ENCODE results near the gene THAP3.

THAP3 gene

DNA sequence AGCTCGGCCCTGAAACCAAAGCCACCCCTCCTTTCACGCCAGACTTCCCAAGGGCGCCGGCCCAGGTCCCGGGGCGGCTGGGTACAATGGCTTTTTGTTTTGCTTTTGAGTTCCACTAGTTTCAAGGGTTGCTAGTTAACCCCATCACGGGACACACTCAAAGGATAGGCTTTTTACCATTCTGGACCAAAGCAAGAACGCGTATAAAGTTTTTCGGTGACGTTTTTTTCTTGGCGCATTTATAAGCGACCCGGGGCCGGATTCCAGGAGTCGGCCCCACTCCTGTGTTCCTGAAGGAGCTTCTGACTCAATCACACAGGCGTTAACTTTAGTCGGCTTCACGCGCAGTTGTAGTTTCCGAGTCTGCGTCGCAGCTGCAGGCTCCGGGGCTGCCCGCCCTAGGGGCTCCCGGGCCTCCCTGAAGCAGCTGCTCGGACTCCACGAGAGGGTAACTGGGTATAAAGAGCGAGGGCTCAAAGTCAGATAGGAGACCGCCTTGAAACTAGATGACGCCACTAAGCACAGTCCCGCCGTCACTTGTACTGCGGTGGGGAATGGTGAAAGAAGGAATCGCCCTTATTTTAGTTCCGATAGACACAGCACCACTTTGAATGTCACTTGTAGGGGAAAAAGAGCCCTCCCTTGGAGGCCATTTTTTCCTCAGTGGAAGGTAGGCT lies 21.3 kb upstream of the THAP3 start:
- peaks cover 7% of the 10 kb centered on the region for H3K36me3 ChIP-seq (ENCODE audit: control insufficient read depth, insufficient read depth, low read length)
- peaks cover 31% of the 10 kb centered on the region for H3K4me1 ChIP-seq (ENCODE audit: control insufficient read depth, insufficient read depth, low read length)
- peak overlapping the region; percentile 100 for H3K27ac ChIP-seq (ENCODE audit: low read depth, low read length)
- peak overlapping the region; percentile 82 for H3K9ac ChIP-seq (ENCODE audit: low read length)
- H3K27me3 ChIP-seq (ENCODE audit: control insufficient read depth, insufficient read depth, low read length) = no peaks in the 10 kb centered on the region
- H3K4me3 ChIP-seq (ENCODE audit: low read length) = peak overlapping the region; percentile 88

DNA sequence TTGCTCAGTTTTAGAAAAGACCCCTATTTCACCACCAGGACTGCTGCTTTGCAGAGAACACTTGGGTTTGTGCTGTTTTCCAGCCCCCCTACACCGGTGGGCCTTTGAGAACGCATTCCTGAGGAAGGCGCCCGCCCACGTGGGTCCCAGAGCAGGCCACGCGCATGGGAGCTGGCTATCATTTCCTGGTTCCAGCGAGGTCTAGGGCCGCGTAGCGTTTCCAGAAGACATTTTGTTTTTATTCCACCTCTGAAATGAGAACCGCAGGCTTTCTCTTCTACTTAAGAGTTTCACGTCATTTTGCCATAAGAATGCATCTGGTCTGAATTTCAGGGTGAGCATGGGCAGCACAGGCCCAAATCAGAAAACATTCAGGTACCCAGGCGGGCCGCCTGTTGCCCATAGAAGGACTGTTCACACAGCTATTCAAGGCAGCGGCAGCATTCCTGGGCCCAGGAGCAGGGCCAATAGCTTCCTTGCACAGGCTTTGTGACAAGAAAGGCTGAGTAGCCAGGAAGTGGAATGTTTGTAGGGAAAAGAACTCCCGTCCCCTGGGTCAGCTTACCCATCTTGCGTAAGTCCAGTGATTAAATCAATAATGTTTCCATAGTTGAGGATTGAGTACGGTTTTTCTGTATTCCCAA lies 20.6 kb upstream of the THAP3 start:
- peak overlapping the region; percentile 82 for H3K9ac ChIP-seq (ENCODE audit: low read length)
- H3K4me1 ChIP-seq (ENCODE audit: control insufficient read depth, insufficient read depth, low read length) = peaks cover 29% of the 10 kb centered on the region
- peaks cover 5% of the 10 kb centered on the region for H3K36me3 ChIP-seq (ENCODE audit: control insufficient read depth, insufficient read depth, low read length)
- peak overlapping the region; percentile 88 for H3K4me3 ChIP-seq (ENCODE audit: low read length)
- H3K27me3 ChIP-seq (ENCODE audit: control insufficient read depth, insufficient read depth, low read length) = no peaks in the 10 kb centered on the region
- H3K27ac ChIP-seq (ENCODE audit: low read depth, low read length) = peak overlapping the region; percentile 100

DNA sequence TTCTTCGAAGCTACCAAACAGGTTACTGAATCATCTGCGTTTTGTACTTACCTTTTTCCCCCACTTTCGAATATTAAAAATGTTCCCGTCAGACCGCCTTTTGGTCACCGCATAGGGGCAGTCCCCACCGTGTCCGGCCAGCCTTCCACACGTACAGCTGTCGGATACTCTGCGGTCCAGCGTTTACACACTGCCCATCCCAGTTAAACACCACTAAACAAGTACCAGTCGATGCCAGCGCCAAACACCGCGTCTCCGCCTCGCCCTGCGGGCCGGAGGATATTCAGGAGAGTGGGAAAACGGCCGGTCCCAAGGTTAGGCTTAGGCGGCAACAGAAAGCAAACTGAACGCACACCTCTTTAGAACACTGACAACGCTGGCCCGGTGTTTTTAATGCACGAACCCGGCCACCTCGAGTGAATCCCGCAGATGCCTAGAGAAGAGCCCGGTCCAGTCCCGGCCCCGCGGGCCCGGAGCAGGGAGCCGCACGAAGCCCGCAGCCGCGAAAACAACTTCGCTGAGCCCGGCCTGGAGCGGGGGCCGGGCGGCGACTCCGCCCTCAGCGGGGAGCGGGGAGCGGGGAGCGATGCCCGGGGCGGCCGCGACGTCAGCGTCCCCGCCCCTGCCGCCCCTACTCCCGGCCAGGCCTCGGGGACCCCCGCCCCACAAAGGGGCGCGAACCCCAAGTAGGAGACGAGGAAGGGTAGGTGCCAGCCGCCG lies 11.9 kb upstream of the THAP3 start:
- Histone ChIP-seq H3K9ac (ENCODE audit: low read length) (peak overlapping the region; percentile 66), H3K4me1 (ENCODE audit: control insufficient read depth, insufficient read depth, low read length) (peaks cover 6% of the 10 kb centered on the region), H3K36me3 (ENCODE audit: control insufficient read depth, insufficient read depth, low read length) (no peaks in the 10 kb centered on the region)

DNA sequence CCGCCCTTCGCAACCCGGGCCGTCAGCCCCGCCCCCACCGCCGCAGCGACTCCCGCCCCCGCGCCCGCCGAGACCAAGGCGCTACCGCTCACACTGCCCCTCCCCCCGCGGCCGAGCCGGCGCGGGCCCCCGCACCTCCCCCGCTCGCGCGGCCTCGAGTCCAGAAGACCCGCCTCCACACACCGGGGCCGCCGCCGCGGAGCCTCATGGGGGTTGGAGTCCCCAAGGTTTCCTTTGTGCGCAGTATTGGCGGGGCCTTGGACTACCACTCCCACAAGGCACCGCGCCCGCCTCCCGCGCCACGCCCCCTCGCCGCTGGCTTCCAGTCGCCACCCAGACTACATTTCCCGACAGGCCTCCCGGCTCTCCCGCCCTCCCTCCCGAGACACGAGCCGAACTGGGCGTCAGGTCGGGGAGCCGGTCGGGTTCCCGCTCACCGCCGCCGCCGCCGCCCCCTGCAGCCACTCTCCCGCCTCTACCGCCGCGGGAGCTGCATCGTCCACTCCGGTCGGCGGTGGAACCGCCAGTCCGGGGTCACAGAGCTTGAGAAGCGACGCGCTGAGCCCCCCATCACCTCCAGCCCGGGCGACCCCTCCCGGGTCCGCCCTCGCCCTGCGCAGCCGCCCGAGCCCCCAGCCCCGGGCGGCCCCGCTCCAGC lies 11.2 kb upstream of the THAP3 start, which contains the start of gene PHF13:
Gene PHF13 (plus strand): TSS at position 371 of the 658 bp plus-strand sequence. CDS start 336 bp downstream, outside the sequence.
- Histone ChIP-seq H3K9ac (ENCODE audit: low read length) (peak within 1 kb of the TSS; percentile 66), H3K27me3 (ENCODE audit: control insufficient read depth, insufficient read depth, low read length) (no peaks in the 10 kb centered on the region), H3K27ac (ENCODE audit: low read depth, low read length) (peak within 1 kb of the TSS; percentile 96), H3K4me1 (ENCODE audit: control insufficient read depth, insufficient read depth, low read length) (peaks cover 6% of the 10 kb centered on the region), H3K36me3 (ENCODE audit: control insufficient read depth, insufficient read depth, low read length) (no peaks in the 10 kb centered on the region), H3K4me3 (ENCODE audit: low read length) (peak within 1 kb of the TSS; percentile 93)

More for the DNA sequence above, 11.9 kb upstream of the THAP3 start:
- Histone ChIP-seq H3K4me3 (ENCODE audit: low read length) (peak overlapping the region; percentile 93), H3K27ac (ENCODE audit: low read depth, low read length) (peak overlapping the region; percentile 96), H3K27me3 (ENCODE audit: control insufficient read depth, insufficient read depth, low read length) (no peaks in the 10 kb centered on the region)

DNA sequence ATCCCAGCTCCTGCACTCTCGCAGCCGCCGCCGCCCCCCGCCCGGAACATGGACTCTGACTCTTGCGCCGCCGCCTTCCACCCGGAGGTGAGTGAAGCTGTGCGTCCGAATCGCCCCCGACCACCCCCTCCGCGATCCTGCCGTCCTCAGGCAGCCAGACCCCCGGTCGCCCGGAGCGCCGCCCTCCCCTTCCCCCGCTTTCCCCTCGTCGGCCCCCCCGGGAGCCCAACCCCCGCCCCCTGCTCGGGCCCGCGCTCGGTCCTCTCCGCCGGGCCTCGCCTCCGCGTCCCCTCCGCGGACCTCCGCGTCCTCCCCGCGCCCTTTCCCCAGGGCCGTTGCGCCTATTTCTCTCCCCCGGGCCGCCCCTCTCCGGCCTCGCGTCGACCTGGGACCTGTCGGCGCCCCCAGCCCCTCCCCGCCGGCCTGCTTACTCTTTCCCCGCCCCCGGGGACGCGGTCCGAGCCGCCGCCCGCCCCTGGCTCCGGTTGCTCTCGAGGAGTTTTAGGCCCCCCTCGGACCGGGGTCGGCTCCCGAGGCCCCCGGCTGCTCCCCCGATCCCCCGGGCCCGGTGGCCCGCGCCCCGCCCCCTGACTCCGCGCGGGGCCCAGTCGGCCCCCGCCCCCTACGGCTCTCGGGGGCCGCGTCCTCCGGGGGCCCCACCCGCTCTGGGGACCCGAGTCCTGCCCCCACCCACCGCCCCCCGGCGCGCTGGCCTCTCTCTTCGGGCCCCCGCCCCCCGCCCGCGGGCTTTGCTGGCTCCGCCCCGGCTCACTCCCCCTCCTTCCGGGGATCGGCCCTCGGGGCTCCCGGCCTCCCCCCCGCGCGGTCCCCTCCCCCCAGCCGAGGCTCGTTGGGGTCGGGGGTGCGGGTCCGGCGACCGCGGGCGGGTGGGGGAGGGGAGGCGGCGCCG lies 10.4 kb upstream of the THAP3 start:
- no peaks in the 10 kb centered on the region for H3K27me3 ChIP-seq (ENCODE audit: control insufficient read depth, insufficient read depth, low read length)
- peak overlapping the region; percentile 21 for H3K9ac ChIP-seq (ENCODE audit: low read length)
- H3K4me3 ChIP-seq (ENCODE audit: low read length) = peak overlapping the region; percentile 75
- H3K27ac ChIP-seq (ENCODE audit: low read depth, low read length) = peak overlapping the region; percentile 92
- no peaks in the 10 kb centered on the region for H3K36me3 ChIP-seq (ENCODE audit: control insufficient read depth, insufficient read depth, low read length)
- peaks cover 6% of the 10 kb centered on the region for H3K4me1 ChIP-seq (ENCODE audit: control insufficient read depth, insufficient read depth, low read length)

DNA sequence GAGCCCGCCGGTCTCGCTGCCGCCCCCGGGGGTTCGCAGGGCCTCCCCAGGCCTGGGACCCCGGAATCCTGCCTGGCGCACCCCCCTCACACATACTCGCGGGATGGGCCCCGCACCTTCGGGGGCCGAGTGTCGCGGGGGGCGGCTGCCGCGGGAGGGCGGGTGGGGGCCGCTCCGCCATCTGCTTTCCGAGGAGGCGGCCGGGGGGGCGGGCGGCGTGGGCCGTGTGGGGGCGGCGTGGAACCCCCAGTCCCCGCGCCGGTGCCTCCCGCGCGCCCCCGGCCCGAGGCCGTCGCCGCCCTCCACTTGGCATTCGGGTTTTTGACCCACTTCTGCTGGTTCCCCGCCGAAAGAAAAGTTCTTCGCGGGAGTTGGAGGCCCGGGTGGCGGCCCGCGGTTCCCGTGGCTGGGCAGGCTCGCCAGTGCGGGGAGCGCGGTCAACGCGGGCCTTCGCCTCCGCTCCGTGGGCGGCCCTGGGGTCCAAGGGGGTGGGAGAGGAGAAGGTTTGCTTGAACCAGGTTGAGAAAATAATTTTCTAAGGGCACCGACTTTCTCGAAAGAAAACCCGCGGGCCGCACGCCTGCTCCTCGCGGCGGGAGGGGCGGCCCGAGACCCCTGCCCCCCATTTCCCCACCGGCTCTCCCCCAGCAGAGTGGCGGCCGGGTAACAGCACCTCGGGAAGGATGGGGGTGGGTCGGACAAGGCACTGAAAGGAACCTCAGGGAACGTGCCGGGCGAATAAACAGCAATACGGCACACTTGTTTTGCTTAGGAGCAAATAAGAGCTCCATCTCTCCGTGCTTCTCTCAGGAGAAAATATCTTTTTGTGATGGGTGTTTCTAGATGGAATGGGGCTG lies 9.5 kb upstream of the THAP3 start:
- Histone ChIP-seq H3K9ac (ENCODE audit: low read length) (no peak overlapping the region), H3K27ac (ENCODE audit: low read depth, low read length) (peak overlapping the region; percentile 74), H3K36me3 (ENCODE audit: control insufficient read depth, insufficient read depth, low read length) (peaks cover 5% of the 10 kb centered on the region), H3K4me1 (ENCODE audit: control insufficient read depth, insufficient read depth, low read length) (peaks cover 4% of the 10 kb centered on the region), H3K27me3 (ENCODE audit: control insufficient read depth, insufficient read depth, low read length) (no peaks in the 10 kb centered on the region), H3K4me3 (ENCODE audit: low read length) (peak overlapping the region; percentile 41)

DNA sequence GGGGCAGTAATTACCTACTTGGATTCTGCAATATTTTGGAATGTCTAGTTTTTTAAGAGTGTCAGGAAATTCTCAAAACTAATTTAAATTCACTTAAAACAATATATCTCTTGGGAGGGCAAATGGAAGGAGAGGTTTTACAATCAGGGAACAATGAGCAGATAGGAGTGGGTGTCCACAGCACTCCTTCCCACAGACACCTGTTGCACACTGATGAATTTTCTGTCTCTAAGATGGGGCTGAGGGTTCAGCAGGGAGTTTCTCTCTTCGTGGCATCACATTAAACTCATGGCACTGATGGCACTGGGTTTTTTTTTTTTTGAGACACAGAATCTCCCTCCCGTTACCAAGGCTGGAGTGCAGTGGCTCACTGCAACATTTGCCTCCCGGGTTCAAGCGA lies 5.6 kb upstream of the THAP3 start:
- Histone ChIP-seq H3K27ac (ENCODE audit: low read depth, low read length) (no peak overlapping the region), H3K4me1 (ENCODE audit: control insufficient read depth, insufficient read depth, low read length) (no peaks in the 10 kb centered on the region), H3K27me3 (ENCODE audit: control insufficient read depth, insufficient read depth, low read length) (no peaks in the 10 kb centered on the region), H3K4me3 (ENCODE audit: low read length) (no peak overlapping the region), H3K36me3 (ENCODE audit: control insufficient read depth, insufficient read depth, low read length) (peaks cover 20% of the 10 kb centered on the region), H3K9ac (ENCODE audit: low read length) (no peak overlapping the region)

DNA sequence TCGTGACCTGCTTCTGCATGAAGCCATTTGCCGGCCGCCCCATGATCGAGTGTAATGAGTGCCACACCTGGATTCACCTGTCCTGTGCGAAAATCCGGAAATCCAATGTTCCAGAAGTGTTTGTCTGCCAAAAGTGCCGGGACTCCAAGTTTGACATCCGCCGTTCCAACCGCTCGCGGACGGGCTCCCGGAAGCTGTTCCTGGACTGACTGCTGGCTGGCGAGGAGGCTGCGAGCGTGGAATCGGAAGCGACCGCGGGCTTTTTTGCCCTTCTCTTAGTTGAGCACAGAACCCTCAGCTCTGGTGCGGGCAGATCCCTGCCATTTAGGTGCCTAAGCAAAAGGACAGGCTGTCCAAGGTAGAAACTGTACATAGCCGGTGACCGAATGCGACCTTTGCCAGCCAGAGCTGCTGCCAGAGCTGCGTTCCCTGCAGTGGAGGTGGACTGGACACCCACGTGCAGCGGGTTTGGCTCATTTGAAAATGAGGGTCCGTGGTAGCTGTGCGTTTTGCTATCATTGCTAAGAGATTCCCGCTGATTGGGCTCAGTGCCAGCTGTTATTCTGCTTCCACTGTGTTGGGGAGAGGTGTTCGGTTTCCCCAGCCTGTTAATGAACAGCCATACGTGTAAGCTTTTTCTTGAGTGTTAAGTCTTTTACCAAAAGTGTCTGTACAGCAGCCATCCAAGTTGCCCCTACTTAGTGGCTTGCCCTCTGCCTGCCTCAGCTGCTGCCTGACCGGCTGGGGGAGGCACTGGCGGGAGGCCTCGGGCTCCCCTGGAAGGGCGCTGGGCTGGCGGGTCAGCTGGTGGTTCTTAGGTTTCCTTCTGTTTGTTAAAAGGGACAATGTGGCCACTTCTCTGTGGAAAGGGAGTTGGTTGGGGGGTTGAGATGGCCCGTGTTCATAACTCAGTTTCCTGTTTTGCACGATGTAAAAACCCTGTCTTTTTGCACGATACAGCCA lies 3.0 kb upstream of the THAP3 start:
- H3K4me3 ChIP-seq (ENCODE audit: low read length) = no peak overlapping the region
- peaks cover 2% of the 10 kb centered on the region for H3K4me1 ChIP-seq (ENCODE audit: control insufficient read depth, insufficient read depth, low read length)
- no peak overlapping the region for H3K27ac ChIP-seq (ENCODE audit: low read depth, low read length)
- H3K9ac ChIP-seq (ENCODE audit: low read length) = no peak overlapping the region
- H3K27me3 ChIP-seq (ENCODE audit: control insufficient read depth, insufficient read depth, low read length) = no peaks in the 10 kb centered on the region
- peaks cover 20% of the 10 kb centered on the region for H3K36me3 ChIP-seq (ENCODE audit: control insufficient read depth, insufficient read depth, low read length)

DNA sequence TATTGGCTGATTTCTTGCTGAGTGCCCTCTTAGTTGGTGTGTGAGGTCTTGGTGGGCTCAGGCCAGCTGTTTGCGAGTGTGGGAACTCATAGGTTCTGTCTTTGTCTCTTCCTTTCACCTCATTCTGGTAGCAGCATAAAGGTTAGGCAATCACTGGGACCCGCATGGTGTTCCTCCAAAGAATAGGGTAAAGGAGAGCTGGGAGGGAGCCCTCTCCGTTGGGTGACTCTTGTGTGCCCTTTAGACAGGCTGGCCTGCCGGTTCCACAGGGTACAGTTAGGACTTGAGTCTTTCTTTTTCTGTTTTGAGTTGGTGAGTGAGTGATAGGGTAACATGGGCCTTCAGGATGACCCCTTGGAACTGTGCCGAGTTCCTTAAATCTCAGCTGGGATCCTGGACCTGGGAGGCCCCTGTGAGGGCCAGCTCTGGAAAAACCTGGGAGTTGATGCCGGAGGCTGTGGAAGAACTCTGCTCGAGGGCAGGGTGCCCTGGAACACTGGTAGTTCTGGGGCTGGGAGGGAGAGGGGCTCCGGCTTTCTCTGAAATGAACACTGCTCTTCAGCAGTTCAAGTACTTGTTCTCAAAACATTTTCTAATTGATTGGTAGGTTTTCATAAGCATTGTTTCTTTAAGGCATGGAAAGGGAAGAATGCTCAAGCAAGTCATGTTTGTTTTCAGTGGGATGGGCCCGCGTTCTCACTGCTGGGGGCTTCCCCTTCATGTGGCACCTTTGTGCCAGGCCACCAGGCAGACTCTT lies 2.1 kb upstream of the THAP3 start:
- Histone ChIP-seq H3K36me3 (ENCODE audit: control insufficient read depth, insufficient read depth, low read length) (peaks cover 21% of the 10 kb centered on the region), H3K4me1 (ENCODE audit: control insufficient read depth, insufficient read depth, low read length) (peaks cover 2% of the 10 kb centered on the region), H3K27ac (ENCODE audit: low read depth, low read length) (no peak overlapping the region)

More for the DNA sequence above, 2.1 kb upstream of the THAP3 start:
- H3K9ac ChIP-seq (ENCODE audit: low read length) = no peak overlapping the region
- H3K4me3 ChIP-seq (ENCODE audit: low read length) = no peak overlapping the region
- no peaks in the 10 kb centered on the region for H3K27me3 ChIP-seq (ENCODE audit: control insufficient read depth, insufficient read depth, low read length)

Data from rectal smooth muscle tissue (tissue), 1 donor.